KG1 (cell line): ENCODE measurements around the gene MTRR.
"Not testable (repeated sequence)": the region's sequence is repeated elsewhere in the genome, so short reads cannot be mapped to it uniquely, and the experiment has no call there.

Experiments used
- DNase-seq: peaks from one replicate; lab custom pipeline; 2025; lab: John Stamatoyannopoulos, UW

Gene MTRR

GRCh38 chr5:7897014-7897600, 28.2 kb downstream of the MTRR start:
- DNase-seq: no peak

- DNase-seq: no peak
These were observed 33.3 kb downstream of the MTRR start for GRCh38 chr5:7902201-7902600.

- DNase-seq: no peak
These were observed 34.0 kb downstream of the MTRR start for GRCh38 chr5:7902666-7903625.

- no peak for DNase-seq
These were observed 35.2 kb downstream of the MTRR start for GRCh38 chr5:7904170-7904569.

- no peak for DNase-seq
These were observed 38.7 kb downstream of the MTRR start for GRCh38 chr5:7907612-7908011.

- no peak for DNase-seq
These were observed 39.4 kb downstream of the MTRR start for GRCh38 chr5:7908317-7908716.

GRCh38 chr5:7910738-7911428, 41.9 kb downstream of the MTRR start:
- no peak for DNase-seq

GRCh38 chr5:7911429-7911771, 42.5 kb downstream of the MTRR start:
- DNase-seq: not testable (repeated sequence)

GRCh38 chr5:7916171-7916804, 47.3 kb downstream of the MTRR start:
- no peak for DNase-seq

GRCh38 chr5:7917130-7918123, 48.5 kb downstream of the MTRR start:
- DNase-seq: no peak

GRCh38 chr5:7925961-7926695, 57.2 kb downstream of the MTRR start:
- DNase-seq: no peak

- no peak for DNase-seq
These were observed 57.8 kb downstream of the MTRR start for GRCh38 chr5:7926720-7927119.

- no peak for DNase-seq
These were observed 58.8 kb downstream of the MTRR start for GRCh38 chr5:7927466-7928375.

- DNase-seq: no peak
These were observed 61.1 kb downstream of the MTRR start for GRCh38 chr5:7930011-7930410.

- no peak for DNase-seq
These were observed 72.7 kb downstream of the MTRR start for GRCh38 chr5:7941692-7942091.

- DNase-seq: no peak
These were observed 78.4 kb downstream of the MTRR start for GRCh38 chr5:7947301-7947700.
